ENCODE results near the gene C6orf118. TPM values are rescaled to one million over a fixed set of nuclear protein-coding genes. Genes with fewer than 3 reads are reported as not detected.

Gene C6orf118
- total and polyA plus RNA-seq, 12 donors, result 0.03 TPM; not detected in 11

GRCh38 chr6:165292657-165293056 lies 16.7 kb downstream of the C6orf118 start:
- intact Hi-C loops (cut with DNase I), result no loop called here
- Histone ChIP-seq H3K27ac (no peak overlapping the region), H3K4me1 (no peaks in the 10 kb centered on the region), H3K9me3 (peaks cover 0 to 9% (median 0%) of the 10 kb centered on the region in 11 donors), H3K36me3 (no peaks in the 10 kb centered on the region), H3K27me3 (no peaks in the 10 kb centered on the region), H3K4me3 (no peak overlapping the region)
- 76 to 79% methylated on average over 6 of the region's 6 CpGs for WGBS, 2 donors
- DNase-seq, result no peak
- ATAC-seq, result no peak
- TF ChIP-seq CTCF (IDR thresholded peaks at IDR 0.05), result no peak

GRCh38 chr6:165274611-165275010 lies 34.8 kb downstream of the C6orf118 start:
- Histone ChIP-seq H3K4me1 (no peaks in the 10 kb centered on the region), H3K9me3 (no peaks in the 10 kb centered on the region), H3K4me3 (no peak overlapping the region), H3K27ac (no peak overlapping the region), H3K27me3 (peaks cover 0 to 8% (median 0%) of the 10 kb centered on the region in 7 donors), H3K36me3 (no peaks in the 10 kb centered on the region)
- intact Hi-C loops (cut with DNase I), result no loop called here
- ATAC-seq (no peak), DNase-seq (no peak)
- no peak for TF ChIP-seq CTCF (IDR thresholded peaks at IDR 0.05)
- 74 to 79% methylated on average over 3 of the region's 3 CpGs for WGBS, 2 donors

- 78 to 83% methylated on average over 6 of the region's 6 CpGs for WGBS, 2 donors
- ATAC-seq, result no peak
- intact Hi-C loops (cut with DNase I), result no loop called here
Observed at GRCh38 chr6:165272585-165272984, 36.8 kb downstream of the C6orf118 start.

GRCh38 chr6:165268987-165269386 lies 40.4 kb downstream of the C6orf118 start:
- 63 to 67% methylated on average over 7 of the region's 7 CpGs for WGBS, 2 donors
- no peak for DNase-seq
- intact Hi-C loops (cut with DNase I), result no loop called here
- no peak for ATAC-seq
- Histone ChIP-seq H3K36me3 (no peaks in the 10 kb centered on the region), H3K4me1 (no peaks in the 10 kb centered on the region), H3K4me3 (no peak overlapping the region), H3K9me3 (no peaks in the 10 kb centered on the region), H3K27ac (no peak overlapping the region), H3K27me3 (peaks cover 0 to 7% (median 0%) of the 10 kb centered on the region in 7 donors)
- no peak for TF ChIP-seq CTCF (IDR thresholded peaks at IDR 0.05)

More at GRCh38 chr6:165272585-165272984, 36.8 kb downstream of the C6orf118 start:
- Histone ChIP-seq H3K4me3 (no peak overlapping the region), H3K9me3 (no peaks in the 10 kb centered on the region), H3K36me3 (no peaks in the 10 kb centered on the region), H3K27ac (no peak overlapping the region), H3K27me3 (peaks cover 0 to 8% (median 0%) of the 10 kb centered on the region in 7 donors), H3K4me1 (no peaks in the 10 kb centered on the region)
- no peak for DNase-seq
- TF ChIP-seq CTCF (IDR thresholded peaks at IDR 0.05), result no peak

Measured in heart right ventricle (tissue), 16 donors.